HEK293 (cell line): Measurements from ENCODE around the gene OLA1.

Experiments
- ATF2 ChIP-seq: fragments of 450-650 bp; formaldehyde crosslinking; IDR thresholded peaks from 2 replicates; pipeline ENCODE4 v1.5.1; 2016; ENCODE audit warnings: missing biosample characterization, missing genetic modification characterization, low read depth
- CTCF ChIP-seq: fragments of 450-650 bp; formaldehyde crosslinking; IDR thresholded peaks from 2 replicates; pipeline ENCODE4 v1.5.1; 2016; ENCODE audit warnings: missing biosample characterization, missing genetic modification characterization
- GLI4 ChIP-seq: fragments of 450-650 bp; formaldehyde crosslinking; IDR thresholded peaks from 2 replicates; pipeline ENCODE4 v1.5.1; 2016; ENCODE audit warnings: missing biosample characterization, missing genetic modification characterization
- HOXD13 ChIP-seq: sonication (generic); formaldehyde crosslinking; IDR thresholded peaks from 2 replicates; pipeline ENCODE4 v1.8.0; 2022; ENCODE audit warnings: missing genetic modification reagents, borderline replicate concordance
- PATZ1 ChIP-seq: fragments of 450-650 bp; formaldehyde crosslinking; IDR thresholded peaks from 2 replicates; pipeline ENCODE4 v1.5.1; 2016; ENCODE audit warnings: missing biosample characterization, missing genetic modification characterization
- PBX3 ChIP-seq: sonication (generic); formaldehyde crosslinking; IDR thresholded peaks from 2 replicates; pipeline ENCODE4 v1.8.1; 2022; ENCODE audit warnings: mild to moderate bottlenecking, moderate library complexity, missing genetic modification reagents
- SETDB1 ChIP-seq: IDR thresholded peaks from one replicate; pipeline ENCODE4 v1.6.1; 2017; ENCODE audit warnings: mild to moderate bottlenecking, low read length, moderate library complexity, mixed read lengths; ENCODE audit not compliant: insufficient read length
- ZBTB44 ChIP-seq: fragments of 450-650 bp; IDR thresholded peaks from 2 replicates; pipeline ENCODE4 v1.5.1; 2018; ENCODE audit warnings: missing biosample characterization, mild to moderate bottlenecking, missing genetic modification characterization
- ZEB2 ChIP-seq: fragments of 450-650 bp; formaldehyde crosslinking; IDR thresholded peaks from 2 replicates; pipeline ENCODE4 v1.5.1; 2016; ENCODE audit warnings: missing biosample characterization, missing genetic modification characterization
- ZNF174 ChIP-seq: fragments of 450-650 bp; formaldehyde crosslinking; IDR thresholded peaks from 2 replicates; pipeline ENCODE4 v1.5.0; 2017; ENCODE audit warnings: missing biosample characterization, mild to moderate bottlenecking, missing genetic modification characterization
- ZNF501 ChIP-seq: fragments of 450-650 bp; formaldehyde crosslinking; IDR thresholded peaks from 2 replicates; pipeline ENCODE4 v1.5.1; 2016; ENCODE audit warnings: missing biosample characterization, missing genetic modification characterization
- ZNF561 ChIP-seq: fragments of 450-650 bp; IDR thresholded peaks from 2 replicates; pipeline ENCODE4 v1.5.1; 2018; ENCODE audit warnings: missing biosample characterization, missing genetic modification characterization, borderline replicate concordance
- ZNF580 ChIP-seq: fragments of 450-650 bp; formaldehyde crosslinking; IDR thresholded peaks from 2 replicates; pipeline ENCODE4 v1.5.1; 2016; ENCODE audit warnings: missing biosample characterization, missing genetic modification characterization
- ZNF664 ChIP-seq: fragments of 450-650 bp; formaldehyde crosslinking; IDR thresholded peaks from 2 replicates; pipeline ENCODE4 v1.5.1; 2016; ENCODE audit warnings: missing biosample characterization, missing genetic modification characterization

- TF ChIP-seq CTCF (tag by site-specific recombination) (no peak), GLI4 (no peak), ZNF664 (tag by site-specific recombination) (no peak), HOXD13 (CRISPR knock-in tag) (no peak), ZBTB44 (tag by site-specific recombination) (no peak), PBX3 (CRISPR knock-in tag) (no peak), SETDB1 (no peak), ZNF561 (no peak), ATF2 (tag by site-specific recombination) (no peak), ZNF501 (no peak), ZEB2 (no peak), PATZ1 (tag by site-specific recombination) (no peak), ZNF580 (no peak), ZNF174 (tag by site-specific recombination) (no peak)
Measured at GRCh38 chr2:174198846-174199564, 49.3 kb downstream of the OLA1 start.
